Measurements from ENCODE around the gene TBX4. TPM values are rescaled to one million over a fixed set of nuclear protein-coding genes. Genes with fewer than 3 reads are reported as not detected.

TBX4 gene
- total RNA-seq, 1 donor from 2014 or later, result not detected

GRCh38 chr17:61456688-61457225 lies 4.5 kb downstream of the TBX4 start:
- H3K36me3 Mint-ChIP-seq (ENCODE audit: low read depth), result peaks cover 14% of the 10 kb centered on the region
- peak overlapping the region; percentile 64 for H3K4me3 Mint-ChIP-seq (ENCODE audit: unreplicated experiment)
- H3K27me3 Mint-ChIP-seq (ENCODE audit: low read depth), result peaks cover 80% of the 10 kb centered on the region
- H3K4me1 Mint-ChIP-seq (ENCODE audit: low read depth), result peaks cover 24% of the 10 kb centered on the region
- no peak overlapping the region for H3K27ac Mint-ChIP-seq (ENCODE audit: unreplicated experiment)
- no peaks in the 10 kb centered on the region for H3K9me3 Mint-ChIP-seq (ENCODE audit: low read depth)
- TF ChIP-seq CTCF (IDR thresholded peaks at IDR 0.05), result no peak
- DNase-seq (ENCODE audit: low spot score), result peak; percentile 92

GRCh38 chr17:61457226-61457983 lies 5.2 kb downstream of the TBX4 start:
- peak overlapping the region; percentile 64 for H3K4me3 Mint-ChIP-seq (ENCODE audit: unreplicated experiment)
- peaks cover 14% of the 10 kb centered on the region for H3K36me3 Mint-ChIP-seq (ENCODE audit: low read depth)
- H3K4me1 Mint-ChIP-seq (ENCODE audit: low read depth), result peaks cover 29% of the 10 kb centered on the region
- DNase-seq (ENCODE audit: low spot score), result no peak
- H3K27me3 Mint-ChIP-seq (ENCODE audit: low read depth), result peaks cover 84% of the 10 kb centered on the region
- H3K27ac Mint-ChIP-seq (ENCODE audit: unreplicated experiment), result no peak overlapping the region
- no peaks in the 10 kb centered on the region for H3K9me3 Mint-ChIP-seq (ENCODE audit: low read depth)
- no peak for TF ChIP-seq CTCF (IDR thresholded peaks at IDR 0.05)

GRCh38 chr17:61458000-61458399 lies 5.8 kb downstream of the TBX4 start:
- H3K27me3 Mint-ChIP-seq (ENCODE audit: low read depth), result peaks cover 84% of the 10 kb centered on the region
- H3K27ac Mint-ChIP-seq (ENCODE audit: unreplicated experiment), result no peak overlapping the region
- no peaks in the 10 kb centered on the region for H3K9me3 Mint-ChIP-seq (ENCODE audit: low read depth)
- no peak for DNase-seq (ENCODE audit: low spot score)
- H3K4me3 Mint-ChIP-seq (ENCODE audit: unreplicated experiment), result peak overlapping the region; percentile 22
- peaks cover 14% of the 10 kb centered on the region for H3K36me3 Mint-ChIP-seq (ENCODE audit: low read depth)
- no peak for TF ChIP-seq CTCF (IDR thresholded peaks at IDR 0.05)
- H3K4me1 Mint-ChIP-seq (ENCODE audit: low read depth), result peaks cover 29% of the 10 kb centered on the region

GRCh38 chr17:61458421-61459141 lies 6.4 kb downstream of the TBX4 start:
- Mint-ChIP-seq H3K27me3 (ENCODE audit: low read depth) (peaks cover 80% of the 10 kb centered on the region), H3K9me3 (ENCODE audit: low read depth) (no peaks in the 10 kb centered on the region), H3K4me1 (ENCODE audit: low read depth) (peaks cover 29% of the 10 kb centered on the region), H3K27ac (ENCODE audit: unreplicated experiment) (no peak overlapping the region), H3K4me3 (ENCODE audit: unreplicated experiment) (no peak overlapping the region), H3K36me3 (ENCODE audit: low read depth) (peaks cover 12% of the 10 kb centered on the region)
- no peak for DNase-seq (ENCODE audit: low spot score)
- no peak for TF ChIP-seq CTCF (IDR thresholded peaks at IDR 0.05)

GRCh38 chr17:61459142-61459809 lies 7.1 kb downstream of the TBX4 start:
- H3K4me1 Mint-ChIP-seq (ENCODE audit: low read depth), result peaks cover 27% of the 10 kb centered on the region

More at GRCh38 chr17:61459142-61459809, 7.1 kb downstream of the TBX4 start:
- no peak overlapping the region for H3K4me3 Mint-ChIP-seq (ENCODE audit: unreplicated experiment)
- peaks cover 73% of the 10 kb centered on the region for H3K27me3 Mint-ChIP-seq (ENCODE audit: low read depth)
- H3K27ac Mint-ChIP-seq (ENCODE audit: unreplicated experiment), result no peak overlapping the region
- peaks cover 8% of the 10 kb centered on the region for H3K36me3 Mint-ChIP-seq (ENCODE audit: low read depth)
- H3K9me3 Mint-ChIP-seq (ENCODE audit: low read depth), result no peaks in the 10 kb centered on the region
- DNase-seq (ENCODE audit: low spot score), result no peak
- no peak for TF ChIP-seq CTCF (IDR thresholded peaks at IDR 0.05)

All from chondrocyte (in vitro differentiated cells).